ENCODE results near the gene PDRG1.

The PDRG1 gene

DNA sequence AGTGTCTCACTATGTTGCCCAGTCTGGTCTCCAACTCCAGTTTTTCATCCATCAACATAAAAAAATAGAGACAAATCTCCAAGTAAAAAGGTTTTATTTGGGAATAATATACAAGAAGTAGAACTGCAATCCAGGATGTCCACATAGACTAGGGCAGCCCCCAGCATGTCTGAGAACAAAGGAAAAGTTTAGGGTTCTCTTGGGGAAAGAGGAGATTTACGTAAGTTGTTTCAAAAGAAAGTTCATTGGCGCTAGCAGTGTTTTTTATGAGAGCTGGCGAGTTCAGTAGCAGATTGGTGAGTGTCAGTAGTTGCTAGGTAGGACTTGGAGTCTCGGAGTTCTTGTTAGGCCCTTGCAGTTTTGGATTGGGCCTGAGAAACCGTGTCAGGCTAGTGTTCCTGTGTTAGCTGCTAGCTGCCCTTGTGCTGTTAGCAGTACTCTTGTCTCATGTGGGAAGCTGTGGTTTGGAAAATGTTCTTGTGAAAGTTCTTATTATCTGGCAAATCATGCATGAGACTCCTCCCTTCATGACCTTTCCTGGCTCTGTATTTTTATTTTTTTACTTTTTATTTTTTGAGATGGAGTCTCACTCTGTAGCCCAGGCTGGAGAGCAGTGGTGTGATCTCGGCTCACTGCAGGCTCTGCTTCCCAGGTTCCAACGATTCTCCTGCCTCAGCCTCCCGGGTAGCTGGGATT lies 56.7 kb downstream of the PDRG1 start:
- DNase-seq (ENCODE audit: low read depth): peak; percentile 61
- no peak overlapping the region for H3K4me3 ChIP-seq (ENCODE audit: low read length)
- TF ChIP-seq, protein P1, sequence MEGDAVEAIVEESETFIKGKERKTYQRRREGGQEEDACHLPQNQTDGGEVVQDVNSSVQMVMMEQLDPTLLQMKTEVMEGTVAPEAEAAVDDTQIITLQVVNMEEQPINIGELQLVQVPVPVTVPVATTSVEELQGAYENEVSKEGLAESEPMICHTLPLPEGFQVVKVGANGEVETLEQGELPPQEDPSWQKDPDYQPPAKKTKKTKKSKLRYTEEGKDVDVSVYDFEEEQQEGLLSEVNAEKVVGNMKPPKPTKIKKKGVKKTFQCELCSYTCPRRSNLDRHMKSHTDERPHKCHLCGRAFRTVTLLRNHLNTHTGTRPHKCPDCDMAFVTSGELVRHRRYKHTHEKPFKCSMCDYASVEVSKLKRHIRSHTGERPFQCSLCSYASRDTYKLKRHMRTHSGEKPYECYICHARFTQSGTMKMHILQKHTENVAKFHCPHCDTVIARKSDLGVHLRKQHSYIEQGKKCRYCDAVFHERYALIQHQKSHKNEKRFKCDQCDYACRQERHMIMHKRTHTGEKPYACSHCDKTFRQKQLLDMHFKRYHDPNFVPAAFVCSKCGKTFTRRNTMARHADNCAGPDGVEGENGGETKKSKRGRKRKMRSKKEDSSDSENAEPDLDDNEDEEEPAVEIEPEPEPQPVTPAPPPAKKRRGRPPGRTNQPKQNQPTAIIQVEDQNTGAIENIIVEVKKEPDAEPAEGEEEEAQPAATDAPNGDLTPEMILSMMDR (IDR thresholded peaks at IDR 0.05; ENCODE audit: insufficient read depth, low read depth, low read length, missing control alignments): no peak

All from epithelial cell of esophagus (primary cell).